Epithelial cell of esophagus (primary cell): ENCODE data around the gene ARMC6.

Experiments used
- DNase-seq: peaks from one replicate; pipeline ENCODE4 v3.0.0; 2010; ENCODE audit warnings: low read depth
- H3K4me3 ChIP-seq: 2 replicates; pipeline ENCODE4 v1.5.1; 2011; ENCODE audit warnings: mild to moderate bottlenecking, low read length, control low read depth
- CTCF ChIP-seq: IDR thresholded peaks from 2 replicates; pipeline ENCODE4 v1.5.1; 2011; ENCODE audit warnings: low read depth, mild to moderate bottlenecking, low read length, control low read depth, inconsistent platforms; ENCODE audit not compliant: insufficient read depth; ENCODE audit errors: missing control alignments

The ARMC6 gene

DNA sequence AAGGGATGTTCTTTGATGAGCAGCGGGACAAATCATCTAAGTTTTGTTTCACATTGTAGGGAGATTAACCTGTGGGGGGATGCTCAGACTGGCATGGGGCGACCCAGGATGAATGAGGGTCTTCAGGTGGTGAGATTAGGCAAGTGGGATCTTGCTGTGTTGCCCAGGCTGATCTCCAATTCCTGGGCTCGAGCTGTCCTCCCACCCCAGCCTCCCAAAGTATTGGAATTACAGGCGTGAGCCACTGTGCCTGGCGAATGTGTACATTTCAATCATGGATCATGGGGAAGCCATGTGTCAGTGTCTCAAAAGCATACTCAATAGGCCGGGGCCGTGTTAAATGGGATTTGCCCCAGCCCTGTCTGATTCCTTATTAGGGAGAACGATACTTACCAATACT is 38.5 kb downstream of the ARMC6 start:
- no peak for TF ChIP-seq CTCF
- no peak overlapping the region for H3K4me3 ChIP-seq
- DNase-seq, result no peak

DNA sequence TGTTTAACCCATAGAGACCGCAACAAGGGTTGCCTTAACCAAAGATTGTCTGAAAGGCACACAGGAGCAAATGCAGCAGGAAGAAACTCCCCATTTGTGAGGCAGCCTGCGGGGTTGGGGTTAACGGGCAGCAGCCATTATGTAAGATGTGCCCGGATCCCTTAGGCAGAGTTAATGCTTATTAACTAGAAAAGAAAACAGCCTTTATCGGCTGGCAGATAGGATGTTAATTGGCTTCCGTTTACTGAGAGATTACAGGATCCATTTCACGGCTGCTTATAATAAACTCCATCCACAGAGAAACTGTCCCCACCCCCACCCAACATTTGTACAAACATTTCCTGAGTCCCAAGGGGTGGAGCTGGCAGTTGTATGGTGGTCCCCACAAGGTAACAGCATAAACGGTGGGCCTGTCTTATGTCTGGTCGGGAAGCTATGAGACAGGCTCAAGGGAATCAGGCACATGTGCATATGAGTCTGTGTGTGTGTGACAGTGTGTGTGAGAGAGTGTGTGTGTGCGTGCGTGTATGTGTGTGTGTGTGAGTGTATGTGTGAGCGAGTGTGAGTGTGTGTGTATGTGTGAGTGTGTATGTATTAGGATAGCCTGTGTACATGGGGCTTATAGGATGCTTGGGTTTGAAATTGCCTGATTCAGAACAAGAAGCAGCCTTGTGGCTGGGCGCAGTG is 40.9 kb downstream of the ARMC6 start:
- DNase-seq, result no peak

DNA sequence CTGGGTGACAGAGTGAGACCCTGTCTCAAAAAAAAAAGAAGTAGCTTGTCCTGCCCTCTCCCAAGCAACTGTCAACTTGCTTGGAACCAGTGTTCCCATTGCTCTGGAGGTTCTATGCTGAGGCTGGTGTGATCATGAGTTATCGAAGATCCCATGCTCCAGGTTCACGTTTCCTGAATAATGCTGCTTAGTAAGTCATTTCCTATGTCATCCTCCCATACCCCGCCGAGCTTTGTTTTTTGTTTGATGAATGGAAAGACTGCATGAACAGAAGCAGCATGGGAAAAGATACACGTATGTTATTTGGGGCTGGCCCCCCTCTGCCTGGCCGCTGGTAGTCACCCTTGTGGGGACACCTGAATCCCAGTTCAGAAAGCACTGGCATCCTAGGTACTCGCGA is 41.7 kb downstream of the ARMC6 start:
- TF ChIP-seq CTCF, result no peak
- no peak for DNase-seq
- H3K4me3 ChIP-seq, result no peak overlapping the region

More for the DNA sequence above, 40.9 kb downstream of the ARMC6 start:
- no peak for TF ChIP-seq CTCF
- no peak overlapping the region for H3K4me3 ChIP-seq

DNA sequence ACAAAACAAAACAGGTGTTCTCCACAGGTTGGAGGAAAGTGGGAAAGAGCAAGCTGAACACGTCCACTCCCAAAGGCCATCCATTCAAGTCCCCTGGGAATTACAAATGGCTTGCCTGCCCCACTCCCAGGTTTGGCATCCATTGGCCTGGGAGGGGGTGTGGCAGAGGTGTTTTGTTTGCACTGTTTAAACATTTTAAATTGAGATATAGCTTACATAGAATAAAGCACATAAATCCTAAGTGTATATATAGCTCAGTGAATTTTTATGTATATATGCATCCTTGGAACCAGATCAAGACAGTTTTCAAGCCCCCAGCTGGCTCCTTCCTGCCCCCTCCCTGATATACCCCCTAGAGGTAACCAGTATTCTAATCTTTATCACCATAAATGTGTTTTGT is 43.1 kb downstream of the ARMC6 start:
- no peak for DNase-seq
- H3K4me3 ChIP-seq, result no peak overlapping the region
- TF ChIP-seq CTCF, result no peak

DNA sequence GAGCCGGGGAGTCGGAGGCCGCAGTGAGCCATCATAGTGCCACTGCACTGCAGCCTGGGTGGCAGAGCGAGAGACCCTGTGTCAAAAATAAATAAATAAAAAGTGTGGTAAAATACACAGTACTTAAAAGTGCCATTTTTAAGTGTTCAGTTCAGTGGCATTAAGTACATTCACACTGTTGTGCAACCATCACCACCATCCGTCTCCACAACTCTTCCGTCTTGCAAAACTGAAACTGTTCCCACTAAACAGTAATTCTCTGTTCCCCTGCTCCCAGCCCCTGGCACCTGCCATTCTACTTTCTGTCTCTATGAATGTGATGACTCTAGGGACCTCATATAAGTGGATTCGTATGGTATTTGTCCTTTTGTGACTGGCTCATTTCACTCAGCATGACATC is 43.7 kb downstream of the ARMC6 start:
- H3K4me3 ChIP-seq, result no peak overlapping the region
- TF ChIP-seq CTCF, result no peak
- no peak for DNase-seq

- no peak for DNase-seq
- no peak overlapping the region for H3K4me3 ChIP-seq
- TF ChIP-seq CTCF, result no peak
Measured at GRCh38 chr19:19078801-19079200, 45.4 kb downstream of the ARMC6 start.

- TF ChIP-seq CTCF, result no peak
- no peak for DNase-seq
- no peak overlapping the region for H3K4me3 ChIP-seq
Measured at GRCh38 chr19:19079571-19079970, 46.2 kb downstream of the ARMC6 start.
